Stimulated activated CD4-positive, alpha-beta T cell treated with anti-CD3 and anti-CD28 coated beads, Interleukin-2, amount 100 ng/mL, for 48 hours (primary cell): Measurements from ENCODE around the gene CYLD.

ENCODE experiments used
- DNase-seq, 2 donors: peaks; one replicate each; pipeline ENCODE4 v3.0.0-alpha.2; 2020

CYLD gene

GRCh38 chr16:50741225-50741780 lies 583 bp upstream of the CYLD start:
- DNase-seq: no peak

- DNase-seq: peak in 1 of 2 donors; percentile 36
Observed at GRCh38 chr16:50742576-50743200, 802 bp downstream of the CYLD start.

DNA sequence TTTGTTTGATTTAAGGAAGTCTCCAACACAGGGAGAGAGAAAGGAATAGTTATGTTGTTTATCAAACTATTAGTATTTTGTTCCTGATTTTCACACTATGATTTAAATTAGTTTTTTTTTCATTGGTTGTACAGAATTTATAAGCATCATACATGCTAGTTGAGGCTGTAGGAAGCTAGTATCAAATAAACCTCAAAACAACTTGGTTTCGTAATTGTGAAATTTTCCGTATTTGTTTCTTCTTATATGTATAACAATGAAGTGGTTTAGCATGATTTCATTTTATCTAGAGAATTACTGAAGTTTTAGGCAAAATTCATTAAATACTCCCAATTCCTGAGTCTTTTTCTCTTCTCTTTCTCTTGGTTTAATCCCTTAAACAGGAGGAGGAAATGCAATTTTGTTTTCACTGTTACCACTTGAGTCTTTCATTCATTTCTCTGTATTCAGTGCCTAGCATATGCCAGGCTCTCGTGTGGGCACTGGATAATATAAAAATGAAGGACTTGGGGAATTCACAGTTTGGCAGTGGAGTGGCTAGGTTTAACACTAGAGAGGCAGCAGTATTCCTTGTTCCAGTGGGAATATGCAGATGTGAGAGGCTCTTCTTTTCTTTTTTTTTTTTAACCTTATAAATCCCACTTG lies 1.8 kb downstream of the CYLD start:
- DNase-seq: no peak

DNA sequence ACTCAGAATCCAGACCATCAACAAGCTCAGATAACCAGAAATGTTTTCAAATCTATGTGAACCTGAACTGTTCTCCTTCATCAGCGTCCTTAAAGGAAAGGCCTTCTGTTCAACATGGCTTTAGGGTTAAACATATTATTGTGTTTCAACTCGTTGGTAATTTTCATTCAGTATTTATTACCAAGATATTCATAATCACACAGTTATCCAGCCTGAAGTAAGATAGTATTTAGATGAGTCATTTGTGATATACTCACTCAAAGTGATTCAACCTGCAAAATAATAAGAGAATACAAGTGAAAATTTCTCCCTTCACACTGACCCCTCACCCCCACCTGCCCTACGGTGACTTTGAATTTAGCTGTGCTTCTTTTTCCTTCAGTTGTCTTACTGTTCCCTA lies 3.0 kb downstream of the CYLD start:
- DNase-seq: no peak

DNA sequence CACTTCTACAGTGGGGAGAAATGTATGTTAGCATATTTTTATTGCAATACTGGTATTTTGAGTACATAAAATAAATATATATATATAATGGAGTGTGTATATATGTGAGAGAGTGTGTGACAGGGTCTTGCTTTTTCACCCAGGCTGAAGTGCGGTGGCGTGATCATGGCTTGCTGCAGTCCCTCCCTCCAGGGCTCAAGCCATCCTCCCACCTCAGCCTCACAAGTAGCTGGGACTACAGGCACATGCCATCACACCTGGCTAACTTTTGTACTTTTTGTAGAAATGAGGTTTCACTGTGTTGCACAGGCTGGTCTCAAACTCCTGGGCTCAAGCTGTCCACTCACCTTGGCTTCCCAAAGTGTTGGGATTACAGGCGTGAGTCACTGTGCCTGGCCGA lies 4.1 kb downstream of the CYLD start:
- no peak for DNase-seq

DNA sequence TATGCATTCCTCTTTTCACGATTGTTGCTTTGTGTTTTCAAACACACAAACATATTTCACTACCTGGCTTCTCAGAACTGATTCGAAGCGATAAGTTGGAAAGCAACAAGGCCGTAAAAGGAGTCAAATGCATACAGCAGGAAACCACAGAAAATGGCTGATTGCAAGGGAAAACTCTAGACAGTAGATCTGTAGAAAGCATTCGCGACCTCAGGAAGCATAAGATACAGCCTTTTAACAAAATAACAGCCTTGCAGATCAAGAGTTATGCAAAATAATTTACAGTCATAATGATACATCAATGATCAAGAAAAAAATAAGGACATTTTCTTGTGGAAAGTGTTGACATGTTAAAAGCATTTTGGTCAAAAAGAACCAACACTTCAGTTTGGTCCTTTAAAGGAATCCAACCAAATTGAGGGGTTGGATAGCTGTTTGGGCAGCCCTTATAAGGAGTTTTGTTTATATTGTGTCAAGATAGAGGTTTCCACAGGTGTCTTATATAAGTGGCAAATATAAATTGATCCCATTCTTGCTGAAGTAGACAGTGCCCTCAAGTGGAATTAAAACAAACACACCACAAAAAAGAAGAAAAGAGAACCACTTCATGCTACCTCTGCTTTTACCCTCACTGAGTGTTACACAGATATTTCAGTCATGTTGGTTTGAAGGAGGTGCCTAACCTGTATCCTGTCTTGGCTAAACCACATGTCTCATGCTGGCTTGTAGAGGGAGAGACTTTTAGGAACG lies 5.5 kb downstream of the CYLD start:
- no peak for DNase-seq

- no peak for DNase-seq
Observed at GRCh38 chr16:50751528-50751927, 9.6 kb downstream of the CYLD start.

DNA sequence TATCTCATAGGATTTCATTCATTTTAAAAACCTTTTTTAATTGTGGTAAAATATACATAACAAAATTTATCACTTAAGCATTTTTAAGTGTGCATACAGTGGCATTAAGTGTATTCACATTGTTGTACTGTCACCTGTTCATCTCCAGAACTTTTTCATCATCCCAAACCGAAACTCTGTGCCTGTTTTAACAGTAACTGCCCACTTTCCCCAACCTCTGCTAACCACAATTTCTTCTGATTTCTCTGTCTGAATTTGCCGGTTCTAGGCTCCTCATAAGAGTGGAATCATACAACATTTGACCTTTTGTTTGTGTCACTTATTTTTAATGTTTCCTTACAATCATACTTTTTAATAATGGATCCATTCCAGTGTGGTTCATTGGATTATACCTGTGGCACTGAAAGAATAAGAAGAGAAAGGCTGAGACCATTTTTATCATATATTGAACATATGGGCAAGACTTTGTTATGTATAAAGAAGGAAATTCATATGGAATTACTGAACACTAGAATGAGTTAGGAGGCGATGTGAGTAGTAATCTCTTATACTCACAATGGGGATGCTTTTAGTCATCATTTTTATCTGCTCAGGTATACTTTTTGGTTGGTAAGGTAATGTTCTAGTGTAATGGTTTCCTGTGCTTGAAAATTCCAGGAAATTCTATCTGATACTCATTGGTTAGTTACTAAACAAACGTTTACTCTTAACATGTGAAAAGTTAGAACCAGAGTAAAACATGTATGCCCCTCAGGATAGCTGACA lies 10.8 kb downstream of the CYLD start:
- no peak for DNase-seq

DNA sequence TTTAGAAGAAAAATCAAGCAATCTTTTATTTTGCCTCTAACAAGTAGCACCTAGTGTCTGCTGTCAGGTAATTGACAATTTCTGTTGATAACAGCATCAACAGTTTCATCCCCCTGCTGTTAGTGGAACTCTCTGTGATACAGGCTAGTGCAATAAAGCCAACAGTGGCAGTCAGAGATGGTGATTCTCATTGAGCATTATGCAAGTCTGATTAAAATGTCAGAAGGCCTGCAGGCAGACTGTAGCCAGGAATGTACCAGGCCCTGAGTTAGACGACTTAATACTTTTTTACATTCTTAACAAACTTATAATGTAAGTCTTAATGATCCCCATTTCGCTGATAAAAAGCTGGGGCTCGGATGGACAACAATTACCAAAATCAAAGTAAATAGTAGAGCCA lies 14.6 kb downstream of the CYLD start:
- DNase-seq: no peak

GRCh38 chr16:50761267-50761666 lies 19.4 kb downstream of the CYLD start:
- no peak for DNase-seq

DNA sequence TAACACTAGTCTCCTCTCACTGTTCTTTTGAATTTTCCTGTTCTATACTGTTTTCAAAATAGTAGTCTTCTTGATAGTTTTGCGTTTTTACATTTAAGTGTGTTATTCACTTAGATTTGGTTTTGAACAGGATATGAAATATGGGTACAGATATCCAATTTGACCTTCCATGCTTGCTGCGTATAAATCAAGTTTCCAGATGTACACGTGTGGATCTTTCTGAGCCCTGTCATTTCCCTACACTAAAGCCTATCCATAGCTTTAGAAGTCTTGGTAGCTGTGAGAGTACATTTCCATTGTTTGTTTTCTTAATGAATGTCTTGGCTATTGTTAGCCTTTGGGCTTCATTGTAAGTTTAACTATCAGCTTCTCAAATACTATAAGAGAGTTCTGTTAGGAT lies 20.4 kb downstream of the CYLD start:
- no peak for DNase-seq

DNA sequence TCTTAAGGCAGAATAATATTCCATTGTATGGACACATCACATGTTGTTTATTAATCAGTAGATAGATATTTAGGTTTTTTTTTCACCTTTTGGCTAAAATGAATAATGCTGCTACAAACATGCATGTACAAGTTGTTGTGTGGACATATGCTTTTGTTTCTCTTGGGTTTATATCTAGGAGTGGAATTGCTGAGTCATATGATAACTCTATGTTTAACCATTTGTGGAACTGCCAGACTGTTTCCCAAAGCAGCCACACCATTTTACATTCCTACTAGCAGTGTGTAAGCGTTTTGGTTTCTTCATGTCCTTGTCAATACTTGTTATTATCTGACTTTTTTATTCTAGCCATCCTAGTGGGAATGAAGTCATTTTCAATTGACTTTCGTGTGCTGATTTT lies 21.3 kb downstream of the CYLD start:
- no peak for DNase-seq

DNA sequence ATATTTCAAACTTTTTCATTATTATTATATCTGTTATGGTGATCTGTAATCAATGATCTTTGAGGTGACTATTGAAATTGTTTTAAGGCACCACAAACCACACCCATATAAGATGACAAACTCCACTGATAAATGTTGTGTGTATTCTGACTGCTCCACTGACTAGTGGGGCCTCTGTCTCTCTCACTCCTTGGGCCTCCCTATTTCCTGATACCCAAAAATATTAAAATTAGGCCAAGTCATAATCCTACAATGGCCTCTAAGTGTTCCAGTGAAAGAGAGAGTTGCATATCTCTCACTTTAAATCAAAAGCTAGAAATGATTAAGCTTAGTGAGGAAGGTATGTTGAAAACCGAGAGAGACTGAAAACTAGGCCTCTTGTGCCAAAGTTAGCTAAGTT lies 23.4 kb downstream of the CYLD start:
- DNase-seq: no peak

DNA sequence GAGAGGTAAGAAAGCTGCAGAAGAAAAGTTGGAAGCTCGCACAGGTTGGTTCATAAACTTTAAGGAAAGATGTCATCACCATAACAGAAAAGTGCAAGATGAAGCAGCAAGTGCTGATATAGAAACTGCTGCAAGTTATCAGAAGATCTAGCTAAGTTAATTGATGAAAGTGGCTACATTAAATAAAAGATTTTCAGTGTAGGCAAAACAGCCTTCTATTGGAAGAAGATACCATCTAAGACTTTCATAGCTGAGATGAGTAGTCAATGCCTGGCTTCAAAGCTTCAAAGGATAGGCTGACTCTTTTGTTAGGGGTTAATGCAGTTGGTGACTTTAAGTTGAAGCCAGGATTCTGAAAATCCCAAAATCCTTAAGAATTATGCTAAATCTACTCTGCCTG lies 24.0 kb downstream of the CYLD start:
- no peak for DNase-seq

DNA sequence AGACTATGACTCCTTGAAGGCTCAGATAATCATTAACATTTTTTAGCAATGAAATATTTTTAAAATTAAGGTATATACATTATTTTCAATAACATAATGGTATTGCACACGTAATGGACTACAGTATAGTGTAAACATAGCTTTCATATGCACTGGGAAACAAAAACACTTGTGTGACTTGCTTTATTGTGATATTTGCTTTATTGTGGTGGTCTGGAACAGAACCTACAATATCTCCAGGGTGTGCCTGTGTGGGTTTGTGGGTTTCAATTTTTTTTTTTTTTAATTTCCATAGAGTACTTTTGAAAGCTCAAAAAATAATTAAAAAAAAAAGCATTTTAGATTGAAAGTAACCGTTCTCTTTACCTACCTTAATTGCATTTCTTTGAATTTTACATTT lies 25.3 kb downstream of the CYLD start:
- DNase-seq: no peak

- no peak for DNase-seq
Observed at GRCh38 chr16:50771366-50771765, 29.5 kb downstream of the CYLD start.

DNA sequence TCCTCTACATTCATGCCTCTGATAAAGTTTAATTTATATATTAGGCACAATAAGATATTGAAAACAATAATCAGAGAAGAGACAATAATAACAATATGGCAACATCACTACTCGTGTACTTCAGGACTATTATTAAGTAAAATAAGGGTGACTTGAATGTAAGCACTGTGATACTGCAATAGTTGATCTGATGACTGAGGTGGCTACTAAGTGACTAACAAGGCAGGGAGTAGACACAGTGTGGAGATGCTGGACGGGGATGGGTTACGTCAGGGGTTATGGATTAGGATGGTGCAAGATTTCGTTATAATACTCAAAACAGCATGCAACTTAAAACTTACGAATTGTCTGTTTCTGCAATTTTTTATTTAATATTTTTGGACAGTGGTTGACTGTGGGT lies 32.5 kb downstream of the CYLD start:
- DNase-seq: no peak

DNA sequence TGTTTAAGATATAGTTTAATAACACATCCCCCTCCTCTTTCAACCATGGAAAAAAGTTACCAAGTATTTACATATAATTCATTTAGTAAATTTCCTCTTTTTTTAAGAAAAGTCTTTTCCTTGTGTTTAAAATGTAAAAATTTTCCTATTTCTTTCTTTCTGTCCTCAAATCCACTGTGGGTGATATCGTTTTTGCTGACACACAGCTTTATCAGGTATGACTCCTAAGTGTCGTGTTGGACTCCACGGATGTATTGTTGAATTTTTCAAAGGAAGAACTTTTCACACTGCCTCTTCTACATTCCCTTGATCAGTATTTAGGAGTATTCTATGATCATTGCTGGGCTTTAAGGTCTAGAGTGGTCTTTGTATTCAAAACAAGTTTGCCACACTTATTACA lies 33.1 kb downstream of the CYLD start:
- no peak for DNase-seq

GRCh38 chr16:50776037-50776436 lies 34.2 kb downstream of the CYLD start:
- no peak for DNase-seq

DNA sequence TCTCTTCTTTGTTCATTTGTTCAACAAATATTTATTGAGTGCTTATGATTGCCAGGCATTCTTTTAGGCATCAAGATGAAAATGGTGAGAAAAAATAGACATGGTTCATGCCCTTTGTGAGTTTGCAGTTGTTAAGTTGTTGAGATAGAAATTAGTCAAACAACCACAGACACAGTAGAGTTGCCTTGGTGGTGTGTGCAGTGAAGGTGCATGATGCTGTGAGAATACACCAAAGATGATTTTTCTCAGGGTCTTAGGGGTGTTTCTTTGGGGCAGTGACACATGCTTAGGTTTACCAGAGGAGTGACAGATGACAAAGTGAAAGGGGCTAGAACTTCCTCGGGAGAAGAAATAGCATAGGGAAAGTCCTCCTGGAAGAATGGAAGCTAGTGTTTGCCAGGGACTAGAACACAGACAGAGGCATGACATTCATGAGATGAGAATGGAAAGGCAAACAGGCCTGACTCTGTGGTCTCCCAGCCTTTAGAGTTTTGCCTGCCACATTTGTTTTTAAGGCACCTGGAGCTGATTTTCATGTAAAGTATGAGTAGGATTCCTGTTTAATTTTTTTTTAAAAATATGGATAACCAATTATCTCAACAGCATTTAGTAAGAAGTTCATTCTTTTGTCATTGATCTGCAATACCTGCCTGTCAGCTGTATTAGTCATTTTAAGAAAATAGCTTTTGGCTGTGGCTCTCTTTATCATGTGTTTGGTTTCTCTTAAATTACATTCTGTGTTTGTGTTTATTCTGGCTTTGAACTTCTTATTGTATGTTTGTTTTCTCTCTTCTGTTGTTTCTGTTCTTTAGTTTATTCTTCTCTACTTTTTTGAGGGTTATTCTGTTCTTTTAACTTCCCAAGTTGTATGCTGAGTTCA lies 36.6 kb downstream of the CYLD start:
- DNase-seq: no peak

GRCh38 chr16:50781043-50781442 lies 39.2 kb downstream of the CYLD start:
- no peak for DNase-seq

DNA sequence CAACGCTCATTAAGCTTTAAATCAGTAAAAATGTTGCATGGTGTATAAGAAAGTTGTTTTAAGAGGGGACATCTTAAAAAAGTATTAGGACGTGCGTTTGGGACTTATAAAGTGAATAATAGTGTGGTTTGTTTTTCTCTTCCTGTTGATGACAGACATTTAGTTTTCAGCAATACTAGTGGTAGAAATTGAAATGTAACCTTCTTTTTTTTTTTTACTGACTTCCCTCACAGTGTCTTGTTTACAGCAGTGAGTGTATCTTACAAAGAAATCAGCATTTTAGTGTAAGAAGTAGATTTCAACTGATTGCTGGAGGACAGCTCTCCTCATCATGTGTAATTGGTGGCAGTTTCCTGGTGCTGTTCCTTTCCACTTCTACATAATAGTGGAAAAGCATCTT lies 39.6 kb downstream of the CYLD start:
- no peak for DNase-seq
